Peyer's patch (tissue), 4 donors: ENCODE measurements around the gene NARS2.

Source experiments
- POLR2A ChIP-seq, 2 donors: fragments of 450-650 bp; IDR thresholded peaks; one replicate each; pipeline ENCODE4 v1.5.1; 2017; ENCODE audit warnings: antibody characterized with exemption in 2 of 2, mild to moderate bottlenecking in 2 of 2, moderate library complexity in 2 of 2
- TF ChIP-seq, protein P1 (sequence below), 6 experiments: fragments of 450-650 bp in 4 of 6; fragments of 200-600 bp in 2 of 6; sonication (generic) in 1 of 6; IDR thresholded peaks; one replicate each; pipeline ENCODE4 v1.5.1; 2017 to 2019; ENCODE audit warnings: antibody characterized with exemption in 6 of 6, mild to moderate bottlenecking in 3 of 6, moderate library complexity in 1 of 6

DNA sequence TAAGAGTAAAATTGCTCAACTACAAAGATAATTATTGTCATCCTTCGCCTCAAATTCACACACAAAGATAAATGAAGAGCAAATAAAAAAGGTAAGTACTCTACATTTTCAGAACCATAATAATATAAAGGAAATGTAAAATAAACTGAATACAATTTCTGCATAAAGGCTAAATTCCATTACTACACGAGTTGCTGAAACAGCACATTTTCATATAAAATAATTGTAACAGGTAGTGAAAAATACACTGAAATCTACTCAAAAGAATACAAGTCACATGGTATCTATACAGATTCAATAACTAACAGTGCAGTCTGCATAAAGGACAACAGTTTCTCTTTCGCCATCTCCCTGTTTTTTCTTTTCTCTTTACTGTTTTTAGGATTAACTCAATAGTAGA lies 102.3 kb downstream of the NARS2 start:
- TF ChIP-seq, protein P1, sequence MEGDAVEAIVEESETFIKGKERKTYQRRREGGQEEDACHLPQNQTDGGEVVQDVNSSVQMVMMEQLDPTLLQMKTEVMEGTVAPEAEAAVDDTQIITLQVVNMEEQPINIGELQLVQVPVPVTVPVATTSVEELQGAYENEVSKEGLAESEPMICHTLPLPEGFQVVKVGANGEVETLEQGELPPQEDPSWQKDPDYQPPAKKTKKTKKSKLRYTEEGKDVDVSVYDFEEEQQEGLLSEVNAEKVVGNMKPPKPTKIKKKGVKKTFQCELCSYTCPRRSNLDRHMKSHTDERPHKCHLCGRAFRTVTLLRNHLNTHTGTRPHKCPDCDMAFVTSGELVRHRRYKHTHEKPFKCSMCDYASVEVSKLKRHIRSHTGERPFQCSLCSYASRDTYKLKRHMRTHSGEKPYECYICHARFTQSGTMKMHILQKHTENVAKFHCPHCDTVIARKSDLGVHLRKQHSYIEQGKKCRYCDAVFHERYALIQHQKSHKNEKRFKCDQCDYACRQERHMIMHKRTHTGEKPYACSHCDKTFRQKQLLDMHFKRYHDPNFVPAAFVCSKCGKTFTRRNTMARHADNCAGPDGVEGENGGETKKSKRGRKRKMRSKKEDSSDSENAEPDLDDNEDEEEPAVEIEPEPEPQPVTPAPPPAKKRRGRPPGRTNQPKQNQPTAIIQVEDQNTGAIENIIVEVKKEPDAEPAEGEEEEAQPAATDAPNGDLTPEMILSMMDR (IDR thresholded peaks at IDR 0.05), result no peak
- no peak for TF ChIP-seq POLR2A (IDR thresholded peaks at IDR 0.05)
